SU-DHL-6 (cell line): ENCODE measurements around the gene ZNF514.
A peak's percentile ranks its signal among the peaks of the same experiment; 100 is the strongest.

Experiments used
- H2AFZ ChIP-seq: fragments of 200-600 bp; sonication (generic); 2 replicates; pipeline ENCODE4 v1.6.1; 2014; ENCODE audit warnings: low read depth, mild to moderate bottlenecking, moderate library complexity, mixed read lengths, antibody characterized with exemption, low read length; ENCODE audit not compliant: severe bottlenecking
- H3F3A ChIP-seq: fragments of 200-600 bp; shearing (Covaris generic); 2 replicates; pipeline ENCODE4 v1.6.0; 2016; ENCODE audit warnings: antibody characterized with exemption, mild to moderate bottlenecking; ENCODE audit not compliant: insufficient read depth
- H3K27ac ChIP-seq: fragments of 200-600 bp; sonication (generic); 2 replicates; pipeline ENCODE4 v1.5.1; 2016; ENCODE audit warnings: low read depth, mild to moderate bottlenecking, low read length, moderate library complexity, mixed read lengths
- H3K27me3 ChIP-seq: fragments of 200-600 bp; sonication (generic), shearing (Covaris generic); 2 replicates; pipeline ENCODE4 v1.6.0; 2014; ENCODE audit warnings: mild to moderate bottlenecking, low read length
- H3K36me3 ChIP-seq: fragments of 200-600 bp; sonication (generic); 2 replicates; pipeline ENCODE4 v1.6.1; 2014; ENCODE audit warnings: mild to moderate bottlenecking, low read length, mixed read lengths
- H3K4me2 ChIP-seq: fragments of 300-600, 200-600 bp; shearing (Covaris generic), sonication (generic); 2 replicates; pipeline ENCODE4 v1.6.0; 2014; ENCODE audit warnings: low read length, low read depth, mild to moderate bottlenecking; ENCODE audit not compliant: poor library complexity, severe bottlenecking
- H3K4me3 ChIP-seq: fragments of 200-600 bp; sonication (generic); 2 replicates; pipeline ENCODE4 v1.5.1; 2014; ENCODE audit warnings: antibody characterized with exemption, low read length, mild to moderate bottlenecking, mixed read lengths; ENCODE audit not compliant: insufficient read depth, poor library complexity, severe bottlenecking
- H3K79me2 ChIP-seq: fragments of 200-600 bp; sonication (generic); 2 replicates; pipeline ENCODE4 v1.6.1; 2014; ENCODE audit warnings: mild to moderate bottlenecking, low read length, moderate library complexity; ENCODE audit not compliant: insufficient read depth
- H3K9ac ChIP-seq: fragments of 200-600 bp; sonication (generic); 2 replicates; pipeline ENCODE4 v1.7.0; 2014; ENCODE audit warnings: mild to moderate bottlenecking, low read length
- H3K9me2 ChIP-seq: fragments of 200-600 bp; sonication (generic); replicated peaks from 2 replicates; pipeline ENCODE4 v1.6.1; 2014; ENCODE audit warnings: low read length; ENCODE audit not compliant: insufficient read depth
- H3K9me3 ChIP-seq: fragments of 200-600 bp; sonication (generic); 2 replicates; pipeline ENCODE4 v1.6.1; 2014; ENCODE audit warnings: low read length, mixed read lengths; ENCODE audit not compliant: insufficient read depth
- H4K20me1 ChIP-seq: fragments of 200-600 bp; sonication (generic); 2 replicates; pipeline ENCODE4 v1.6.1; 2014; ENCODE audit warnings: low read depth, mild to moderate bottlenecking, antibody characterized with exemption, low read length, moderate library complexity, mixed read lengths
- CTCF ChIP-seq: fragments of 200-600 bp; sonication (generic); IDR thresholded peaks from one replicate; pipeline ENCODE4 v1.5.1; 2017; ENCODE audit warnings: antibody characterized with exemption, mild to moderate bottlenecking, low read length, moderate library complexity; ENCODE audit not compliant: insufficient read depth, poor library complexity, severe bottlenecking
- EZH2phosphoT487 ChIP-seq: fragments of 200-600 bp; sonication (generic), shearing (Covaris generic); conservative IDR thresholded peaks from 2 replicates; pipeline ENCODE4 v1.6.1; 2018; ENCODE audit warnings: mild to moderate bottlenecking, antibody characterized with exemption, low read length, moderate library complexity, mixed read lengths

The ZNF514 gene

GRCh38 chr2:95165371-95166064 is 5.9 kb upstream of the ZNF514 start, which contains the start of gene ZNF2:
ZNF2 (plus strand) TSS chr2:95165809; CDS start chr2:95176227, 10,418 bp downstream.
- no peaks in the 10 kb centered on the region for H3K36me3 ChIP-seq
- H3K27ac ChIP-seq = peak within 1 kb of the TSS; percentile 8; the same call in 1 of the 2 replicates
- peak within 1 kb of the TSS; percentile 92 for H3K4me2 ChIP-seq
- peak within 1 kb of the TSS; percentile 69 for H3K4me3 ChIP-seq
- peaks cover 4% of the 10 kb centered on the region; the same call in 1 of the 2 replicates for H3F3A ChIP-seq
- H3K9me2 ChIP-seq = no peaks in the 10 kb centered on the region
- H2AFZ ChIP-seq = peak within 1 kb of the TSS; percentile 79
- H4K20me1 ChIP-seq = no peaks in the 10 kb centered on the region; the same call in 1 of the 2 replicates
- TF ChIP-seq EZH2phosphoT487 (no peak), CTCF (no peak)
- H3K9ac ChIP-seq = peak within 1 kb of the TSS; percentile 72
- H3K27me3 ChIP-seq = no peaks in the 10 kb centered on the region
- H3K9me3 ChIP-seq = no peaks in the 10 kb centered on the region
- H3K79me2 ChIP-seq = peaks cover 19% of the 10 kb centered on the region

GRCh38 chr2:95165030-95165370 is 5.4 kb upstream of the ZNF514 start:
- Histone ChIP-seq H4K20me1 (no peaks in the 10 kb centered on the region), H3K9me3 (no peaks in the 10 kb centered on the region), H3F3A (peaks cover 8% of the 10 kb centered on the region; the same call in 1 of the 2 replicates), H3K9me2 (no peaks in the 10 kb centered on the region), H2AFZ (peak overlapping the region; percentile 79), H3K9ac (peak overlapping the region; percentile 72), H3K27ac (peak overlapping the region; percentile 8; the same call in 1 of the 2 replicates), H3K79me2 (peaks cover 19% of the 10 kb centered on the region), H3K4me2 (peak overlapping the region; percentile 92), H3K4me3 (peak overlapping the region; percentile 69), H3K36me3 (no peaks in the 10 kb centered on the region), H3K27me3 (no peaks in the 10 kb centered on the region)
- no peak for TF ChIP-seq EZH2phosphoT487
- TF ChIP-seq CTCF = no peak

- H3K9me3 ChIP-seq = no peaks in the 10 kb centered on the region
- H3K27me3 ChIP-seq = no peaks in the 10 kb centered on the region
These were observed 593 bp downstream of the ZNF514 start for GRCh38 chr2:95158891-95159619.

More at GRCh38 chr2:95158891-95159619, 593 bp downstream of the ZNF514 start:
- H3K4me3 ChIP-seq = peak overlapping the region; percentile 48
- H3K9ac ChIP-seq = peak overlapping the region; percentile 51; the same call in 1 of the 2 replicates
- H3K9me2 ChIP-seq = no peaks in the 10 kb centered on the region
- peaks cover 6% of the 10 kb centered on the region; the same call in 1 of the 2 replicates for H3F3A ChIP-seq
- TF ChIP-seq CTCF (no peak), EZH2phosphoT487 (no peak)
- peak overlapping the region; percentile 38 for H2AFZ ChIP-seq
- no peak overlapping the region for H3K27ac ChIP-seq
- no peaks in the 10 kb centered on the region for H3K79me2 ChIP-seq
- peak overlapping the region; percentile 56 for H3K4me2 ChIP-seq
- H4K20me1 ChIP-seq = no peaks in the 10 kb centered on the region
- no peaks in the 10 kb centered on the region for H3K36me3 ChIP-seq
